ENCODE measurements around the gene ARPP19.

GRCh38 chr15:52575072-52575471 lies 6.2 kb upstream of the ARPP19 start:
- no peak for TF ChIP-seq CTCF (IDR thresholded peaks at IDR 0.05; ENCODE audit: low read depth, low read length, poor library complexity, severe bottlenecking)
- no peak for TF ChIP-seq EZH2phosphoT487 (IDR thresholded peaks at IDR 0.05; ENCODE audit: borderline replicate concordance, low read length)
